Islet of Langerhans (tissue), 1 donor: Measurements from ENCODE around the gene CD244.
"Not testable (repeated sequence)": the region's sequence is repeated elsewhere in the genome, so short reads cannot be mapped to it uniquely, and the experiment has no call there.

Source experiments
- FAIRE-seq: peaks from one replicate; lab custom pipeline; 2011; peaks lifted over from hg19 to GRCh38; lab: Jason Lieb, UNC

The CD244 gene

GRCh38 chr1:160810486-160810885, 52.2 kb downstream of the CD244 start:
- FAIRE-seq, result no peak

GRCh38 chr1:160808289-160808688, 54.4 kb downstream of the CD244 start:
- FAIRE-seq, result no peak

GRCh38 chr1:160807738-160808137, 54.9 kb downstream of the CD244 start:
- FAIRE-seq, result no peak

GRCh38 chr1:160807247-160807646, 55.4 kb downstream of the CD244 start:
- no peak for FAIRE-seq

- FAIRE-seq, result no peak
Observed at GRCh38 chr1:160806784-160807183, 55.9 kb downstream of the CD244 start.

- FAIRE-seq, result no peak
Observed at GRCh38 chr1:160806109-160806665, 56.5 kb downstream of the CD244 start.

- no peak for FAIRE-seq
Observed at GRCh38 chr1:160801836-160802580, 60.7 kb downstream of the CD244 start.

GRCh38 chr1:160800645-160801408, 61.9 kb downstream of the CD244 start:
- no peak for FAIRE-seq

- FAIRE-seq, result no peak
Observed at GRCh38 chr1:160800142-160800541, 62.5 kb downstream of the CD244 start.

- FAIRE-seq, result no peak
Observed at GRCh38 chr1:160799641-160800040, 63.0 kb downstream of the CD244 start.

- FAIRE-seq, result no peak
Observed at GRCh38 chr1:160798439-160798838, 64.2 kb downstream of the CD244 start.

- FAIRE-seq, result no peak
Observed at GRCh38 chr1:160797861-160798273, 64.8 kb downstream of the CD244 start.

GRCh38 chr1:160797271-160797709, 65.4 kb downstream of the CD244 start:
- no peak for FAIRE-seq

- no peak for FAIRE-seq
Observed at GRCh38 chr1:160795951-160796383, 66.7 kb downstream of the CD244 start, which contains the start of gene LY9. Gene LY9 (plus strand): TSS chr1:160796174. CDS start chr1:160796188, 14 bp downstream.

GRCh38 chr1:160794376-160794775, 68.3 kb downstream of the CD244 start:
- no peak for FAIRE-seq

- FAIRE-seq, result no peak
Observed at GRCh38 chr1:160789702-160790611, 72.7 kb downstream of the CD244 start.

GRCh38 chr1:160789051-160789701, 73.5 kb downstream of the CD244 start:
- FAIRE-seq, result no peak

- not testable (repeated sequence) for FAIRE-seq
Observed at GRCh38 chr1:160782988-160783765, 79.5 kb downstream of the CD244 start.

GRCh38 chr1:160781914-160782689, 80.6 kb downstream of the CD244 start:
- no peak for FAIRE-seq
